Nephron (organoid): ENCODE results near the gene KCTD16.

ENCODE experiments used
- H3K27ac Mint-ChIP-seq, 3 experiments: 2 replicates each; pipeline ENCODE4 v1.8.0; 2020; ENCODE audit warnings: mixed read lengths in 3 of 3, mild to moderate bottlenecking in 2 of 3, moderate library complexity in 1 of 3
- H3K27me3 Mint-ChIP-seq: 2 replicates; pipeline ENCODE4 v1.8.0; 2021; ENCODE audit warnings: low read depth, mild to moderate bottlenecking, moderate library complexity, mixed read lengths
- H3K36me3 Mint-ChIP-seq: 2 replicates; pipeline ENCODE4 v1.8.0; 2020; ENCODE audit warnings: low read depth, mixed read lengths
- H3K4me1 Mint-ChIP-seq: 2 replicates; pipeline ENCODE4 v1.8.0; 2020; ENCODE audit warnings: mixed read lengths
- H3K4me3 Mint-ChIP-seq, 3 experiments: 2 replicates each; pipeline ENCODE4 v1.8.0; 2020; ENCODE audit warnings: mild to moderate bottlenecking in 3 of 3, mixed read lengths in 3 of 3, moderate library complexity in 2 of 3
- H3K9me3 Mint-ChIP-seq: 2 replicates; pipeline ENCODE4 v1.8.0; 2020; ENCODE audit warnings: mixed read lengths
- TF ChIP-seq, protein P1 (sequence below), 3 experiments: fragments of 200-600 bp; sonication (generic); IDR thresholded peaks; one replicate each; pipeline ENCODE4 v1.5.0; 2021; ENCODE audit warnings: antibody characterized with exemption in 3 of 3; ENCODE audit not compliant: unreplicated experiment in 3 of 3

Gene KCTD16

DNA sequence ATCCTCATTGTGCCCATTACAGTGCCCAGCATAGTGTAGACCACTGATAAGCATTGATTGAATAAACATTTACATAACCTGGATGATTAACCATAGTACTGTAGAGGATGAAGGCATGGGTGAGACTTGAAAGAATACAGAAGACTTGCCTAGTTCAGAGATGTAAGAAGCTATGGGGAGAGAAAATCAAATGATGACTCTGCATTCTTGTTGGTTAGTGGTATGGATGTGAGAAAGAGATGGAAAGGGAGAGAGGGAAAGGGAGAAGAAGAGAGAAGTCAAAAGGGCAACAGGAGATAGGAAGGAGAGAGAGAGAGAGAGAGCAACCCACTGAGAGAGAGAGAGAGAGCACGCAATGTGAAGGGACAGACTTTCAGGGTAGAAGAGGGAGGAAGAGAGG is 27.0 kb upstream of the KCTD16 start:
- TF ChIP-seq, protein P1, sequence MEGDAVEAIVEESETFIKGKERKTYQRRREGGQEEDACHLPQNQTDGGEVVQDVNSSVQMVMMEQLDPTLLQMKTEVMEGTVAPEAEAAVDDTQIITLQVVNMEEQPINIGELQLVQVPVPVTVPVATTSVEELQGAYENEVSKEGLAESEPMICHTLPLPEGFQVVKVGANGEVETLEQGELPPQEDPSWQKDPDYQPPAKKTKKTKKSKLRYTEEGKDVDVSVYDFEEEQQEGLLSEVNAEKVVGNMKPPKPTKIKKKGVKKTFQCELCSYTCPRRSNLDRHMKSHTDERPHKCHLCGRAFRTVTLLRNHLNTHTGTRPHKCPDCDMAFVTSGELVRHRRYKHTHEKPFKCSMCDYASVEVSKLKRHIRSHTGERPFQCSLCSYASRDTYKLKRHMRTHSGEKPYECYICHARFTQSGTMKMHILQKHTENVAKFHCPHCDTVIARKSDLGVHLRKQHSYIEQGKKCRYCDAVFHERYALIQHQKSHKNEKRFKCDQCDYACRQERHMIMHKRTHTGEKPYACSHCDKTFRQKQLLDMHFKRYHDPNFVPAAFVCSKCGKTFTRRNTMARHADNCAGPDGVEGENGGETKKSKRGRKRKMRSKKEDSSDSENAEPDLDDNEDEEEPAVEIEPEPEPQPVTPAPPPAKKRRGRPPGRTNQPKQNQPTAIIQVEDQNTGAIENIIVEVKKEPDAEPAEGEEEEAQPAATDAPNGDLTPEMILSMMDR (IDR thresholded peaks at IDR 0.05; ENCODE audit: unreplicated experiment in 3 of 3), result no peak
- Mint-ChIP-seq H3K9me3 (no peaks in the 10 kb centered on the region), H3K4me3 (no peak overlapping the region), H3K36me3 (no peaks in the 10 kb centered on the region), H3K27me3 (no peaks in the 10 kb centered on the region), H3K27ac (peak overlapping the region in 2 of 3 experiments; percentile 7 to 12), H3K4me1 (peaks cover 33% of the 10 kb centered on the region)

DNA sequence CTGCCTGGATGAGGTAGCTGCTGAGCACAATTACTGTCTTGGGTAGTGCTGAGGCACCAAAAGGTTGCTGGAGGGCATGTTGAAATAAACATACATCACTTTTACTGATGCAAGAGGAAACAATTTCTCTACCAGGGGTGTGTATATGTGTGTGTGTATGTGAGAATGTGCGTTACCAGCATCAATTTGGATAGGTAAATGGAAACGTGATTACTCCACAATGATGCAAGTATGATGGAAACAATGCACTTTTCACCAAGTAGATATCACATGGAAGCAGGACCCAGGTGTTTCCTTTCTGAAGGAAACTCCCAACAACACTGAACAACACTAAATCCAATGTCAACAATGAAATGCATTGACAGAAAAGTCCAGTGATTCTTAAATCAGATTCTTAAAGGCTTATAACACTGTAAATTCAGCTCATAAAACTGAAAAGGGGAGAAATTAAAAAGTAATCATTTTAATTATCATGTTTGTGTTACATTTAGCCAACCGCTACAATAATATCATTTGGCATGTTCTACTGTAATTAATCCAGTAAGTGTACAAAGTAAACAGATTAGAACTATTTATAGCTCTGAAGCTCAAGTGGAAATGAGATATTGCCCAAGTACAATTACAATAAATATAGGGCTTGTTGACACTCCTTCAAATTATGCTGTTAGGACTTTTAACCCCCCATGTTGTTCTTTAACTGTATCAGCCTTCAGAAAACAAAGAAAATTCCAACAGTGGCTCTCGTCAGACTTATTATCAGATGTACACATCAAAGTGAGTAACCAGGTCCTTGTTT is 25.5 kb upstream of the KCTD16 start:
- H3K9me3 Mint-ChIP-seq, result no peaks in the 10 kb centered on the region

DNA sequence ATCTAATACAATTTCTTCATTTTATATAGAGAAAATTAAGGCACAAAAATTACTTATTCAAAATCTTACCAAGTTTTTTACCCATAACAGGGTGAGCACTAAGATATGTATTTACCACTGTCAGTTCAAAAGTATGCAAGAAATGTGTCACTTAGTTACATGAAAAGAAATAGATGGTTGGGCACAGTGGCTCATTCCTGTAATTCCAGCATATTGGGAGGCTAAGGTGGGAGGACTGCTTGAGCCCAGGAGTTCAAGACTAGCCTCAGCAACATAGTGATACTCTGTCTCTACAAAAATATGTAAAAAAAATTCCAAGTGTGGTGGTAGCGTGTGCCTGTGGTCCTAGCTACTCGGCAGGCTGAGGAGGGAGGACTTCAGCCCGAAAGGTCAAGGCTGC is 19.6 kb upstream of the KCTD16 start:
- Mint-ChIP-seq H3K9me3 (no peaks in the 10 kb centered on the region), H3K36me3 (no peaks in the 10 kb centered on the region), H3K4me3 (no peak overlapping the region), H3K27me3 (no peaks in the 10 kb centered on the region), H3K4me1 (no peaks in the 10 kb centered on the region), H3K27ac (peak overlapping the region in 2 of 3 experiments; percentile 5 to 61)
- TF ChIP-seq, protein P1 (IDR thresholded peaks at IDR 0.05; ENCODE audit: unreplicated experiment in 3 of 3), result no peak

More for the DNA sequence above, 25.5 kb upstream of the KCTD16 start:
- H3K27me3 Mint-ChIP-seq, result no peaks in the 10 kb centered on the region
- H3K36me3 Mint-ChIP-seq, result no peaks in the 10 kb centered on the region
- H3K27ac Mint-ChIP-seq, result peak overlapping the region; percentile 2 to 66 (median 14)
- peaks cover 19% of the 10 kb centered on the region for H3K4me1 Mint-ChIP-seq
- TF ChIP-seq, protein P1 (IDR thresholded peaks at IDR 0.05; ENCODE audit: unreplicated experiment in 3 of 3), result no peak
- H3K4me3 Mint-ChIP-seq, result no peak overlapping the region

DNA sequence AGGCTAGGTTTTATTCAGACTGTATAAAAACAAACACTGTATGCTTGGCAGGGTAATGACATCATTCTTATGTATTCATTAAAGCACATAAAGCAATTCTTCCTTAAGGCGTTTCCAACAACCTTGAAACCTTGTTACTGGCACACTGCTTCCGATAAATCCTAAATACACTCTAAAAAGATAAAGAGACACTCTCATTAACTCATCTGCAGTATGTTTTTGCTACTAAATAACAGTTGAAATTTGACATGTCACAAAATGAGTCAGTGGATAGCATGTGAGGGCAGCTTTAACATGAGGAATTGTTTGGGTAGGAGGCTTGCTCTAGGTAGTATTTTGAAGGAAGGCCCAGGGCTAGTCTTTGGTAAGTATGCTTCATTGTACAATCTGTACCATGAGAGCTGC is 13.9 kb upstream of the KCTD16 start:
- H3K27me3 Mint-ChIP-seq, result no peaks in the 10 kb centered on the region
- TF ChIP-seq, protein P1 (IDR thresholded peaks at IDR 0.05; ENCODE audit: unreplicated experiment in 3 of 3), result no peak
- peak overlapping the region in 1 of 3 experiments; percentile 47 for H3K27ac Mint-ChIP-seq
- H3K36me3 Mint-ChIP-seq, result peaks cover 21% of the 10 kb centered on the region
- no peaks in the 10 kb centered on the region for H3K4me1 Mint-ChIP-seq
- H3K9me3 Mint-ChIP-seq, result no peaks in the 10 kb centered on the region
- H3K4me3 Mint-ChIP-seq, result no peak overlapping the region

DNA sequence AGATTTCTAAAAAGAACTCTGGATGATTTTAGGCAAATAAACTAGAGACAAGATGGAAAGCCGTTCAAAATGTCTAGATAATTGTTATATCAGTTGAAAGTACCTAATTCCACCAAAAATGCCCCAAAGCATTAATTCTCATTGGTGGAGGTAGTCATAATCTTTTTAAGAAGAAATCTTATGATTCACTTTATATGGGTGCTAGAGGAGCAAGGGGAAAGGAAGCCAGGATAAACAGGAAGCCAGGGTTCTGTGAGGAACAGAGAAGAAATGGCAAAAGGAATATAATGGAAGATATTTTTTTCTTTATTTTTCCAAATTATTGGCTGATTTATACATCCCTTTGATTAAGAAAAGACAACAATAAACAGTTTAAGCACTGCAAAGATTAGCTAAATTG is 8.0 kb upstream of the KCTD16 start:
- peaks cover 52% of the 10 kb centered on the region for H3K36me3 Mint-ChIP-seq
- H3K27me3 Mint-ChIP-seq, result no peaks in the 10 kb centered on the region
- no peak overlapping the region for H3K27ac Mint-ChIP-seq
- TF ChIP-seq, protein P1 (IDR thresholded peaks at IDR 0.05; ENCODE audit: unreplicated experiment in 3 of 3), result no peak
- peaks cover 9% of the 10 kb centered on the region for H3K4me1 Mint-ChIP-seq
- H3K4me3 Mint-ChIP-seq, result no peak overlapping the region
- H3K9me3 Mint-ChIP-seq, result no peaks in the 10 kb centered on the region

DNA sequence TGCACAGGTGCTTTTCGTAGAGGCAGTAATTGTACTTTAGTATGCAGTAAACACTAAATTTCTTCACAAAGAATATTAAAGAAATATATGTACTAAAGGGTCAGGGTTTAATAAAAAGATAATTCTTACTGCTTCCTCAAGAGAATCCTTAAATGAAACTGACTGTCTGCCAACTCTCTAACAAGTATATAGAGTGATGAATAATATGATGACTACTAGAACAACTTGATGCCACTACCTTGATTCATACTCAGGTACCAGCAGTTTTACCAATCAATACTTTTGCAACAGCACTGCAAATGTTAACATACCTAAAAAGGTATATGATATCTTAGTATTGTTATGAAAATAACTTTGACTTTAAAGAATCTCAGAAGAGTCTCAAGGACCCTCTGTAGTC is 4.0 kb upstream of the KCTD16 start:
- Mint-ChIP-seq H3K27me3 (no peaks in the 10 kb centered on the region), H3K27ac (no peak overlapping the region), H3K9me3 (no peaks in the 10 kb centered on the region), H3K36me3 (peaks cover 43% of the 10 kb centered on the region), H3K4me1 (peaks cover 40% of the 10 kb centered on the region), H3K4me3 (peak overlapping the region in 1 of 3 experiments; percentile 67)
- TF ChIP-seq, protein P1 (IDR thresholded peaks at IDR 0.05; ENCODE audit: unreplicated experiment in 3 of 3), result no peak
